ENCODE results near the gene BET1L. TPM values are rescaled to one million over a fixed set of nuclear protein-coding genes. Genes with fewer than 3 reads are reported as not detected.
"Not testable (repeated sequence)": the region's sequence is repeated elsewhere in the genome, so short reads cannot be mapped to it uniquely, and the experiment has no call there.

The BET1L gene
- total and polyA plus RNA-seq, 10 of the 15 experiments (the other 5 are each of a cell fraction or from before 2014, with no cell fraction given) = 6.7 to 55.4 (median 39.7) TPM

- SMC1A ChIA-PET (ENCODE audit: uncharacterized antibody, unreplicated experiment) = interaction anchor here (3.8 kb wide), 1 partner anchor 10 kb away, joined by 38 read pairs; no protein-coding TSS in a partner anchor
- no TSS peak for BruUV-seq (replicated peaks)
- H3K9ac ChIP-seq (ENCODE audit: control insufficient read depth, insufficient read depth, low read length) = no peak overlapping the region
Observed at GRCh38 chr11:240315-240714, 33.1 kb upstream of the BET1L start.

GRCh38 chr11:238346-238745 is 31.1 kb upstream of the BET1L start:
- H3K27ac ChIP-seq (ENCODE audit: control insufficient read depth, insufficient read depth); ATAC-seq; H3K9me3 ChIP-seq (replicated peaks; ENCODE audit: control insufficient read depth, insufficient read depth, low read length); in situ Hi-C loops (cut with MboI); H3K27me3 ChIP-seq (replicated peaks in 1 of 2; ENCODE audit: control insufficient read depth in 2 of 2, insufficient read depth in 2 of 2, low read length in 1 of 2); DNase-seq (ENCODE audit: low read depth, low spot score); H4K20me1 ChIP-seq (ENCODE audit: control insufficient read depth, insufficient read depth); BruUV-seq (replicated peaks); H3K4me1 ChIP-seq (ENCODE audit: control insufficient read depth, insufficient read depth, low read length); H2AFZ ChIP-seq (ENCODE audit: control insufficient read depth, low read depth, low read length); intact Hi-C loops (cut with micrococcal nuclease; ENCODE audit: unreplicated experiment); FAIRE-seq; H3K9ac ChIP-seq (ENCODE audit: control insufficient read depth, insufficient read depth, low read length): not testable (repeated sequence)
- Histone ChIP-seq H3K79me2 (ENCODE audit: control insufficient read depth, insufficient read depth, low read length) (peaks cover 40% of the 10 kb centered on the region), H3K36me3 (ENCODE audit: control insufficient read depth in 2 of 2, insufficient read depth in 2 of 2, low read length in 1 of 2) (peaks cover 3 to 19% of the 10 kb centered on the region in 2 experiments; a peak in 2 of 4 replicates), H3K4me3 (peak overlapping the region; percentile 75; the same call in 1 of the 2 replicates), H3K4me2 (ENCODE audit: control insufficient read depth, insufficient read depth) (peak overlapping the region; percentile 80; the same call in 1 of the 2 replicates)
- 82% methylated on average over 7 of the region's 7 CpGs for WGBS (ENCODE audit: insufficient coverage, insufficient replicate concordance, low lambda C conversion rate, missing lambda C conversion rate)
- ChIA-PET RAD21 (ENCODE audit: unreplicated experiment) (interaction anchor here (0.9 to 2.2 kb wide), 2 partner anchors 31 to 117 kb away, joined by 4 to 15 read pairs; partner anchors contain the start of genes BET1L and RIC8A), POLR2A (interaction anchor here (0.7 to 2.1 kb wide), 4 partner anchors 11 to 88 kb away, joined by 3 to 27 read pairs (median 5); partner anchors contain the start of genes BET1L and RIC8A), CTCF (interaction anchor here (1.1 to 2.8 kb wide), 7 partner anchors 9 to 211 kb away, joined by 3 to 26 read pairs (median 7); partner anchors contain the start of genes BET1L, PTDSS2 and RIC8A), SMC1A (ENCODE audit: uncharacterized antibody, unreplicated experiment) (interaction anchor here (0.8 to 3.8 kb wide), 10 partner anchors 8 to 125 kb away, joined by 3 to 38 read pairs (median 4); partner anchors contain the start of genes BET1L and RIC8A)

More at GRCh38 chr11:240315-240714, 33.1 kb upstream of the BET1L start:
- CTCF ChIA-PET = interaction anchor here (2.8 kb wide), 1 partner anchor 10 kb away, joined by 14 read pairs; no protein-coding TSS in a partner anchor
- ATAC-seq (no peak), DNase-seq (ENCODE audit: low read depth, low spot score) (no peak), FAIRE-seq (no peak)
- intact Hi-C loops (cut with micrococcal nuclease; ENCODE audit: unreplicated experiment) (no loop called here), in situ Hi-C loops (cut with MboI) (no loop called here)
- peaks cover 6 to 28% of the 10 kb centered on the region in 2 experiments for H3K36me3 ChIP-seq (ENCODE audit: control insufficient read depth in 2 of 2, insufficient read depth in 2 of 2, low read length in 1 of 2)
- no peaks in the 10 kb centered on the region for H3K9me3 ChIP-seq (replicated peaks; ENCODE audit: control insufficient read depth, insufficient read depth, low read length)
- H3K4me3 ChIP-seq = no peak overlapping the region
- no peaks in the 10 kb centered on the region for H4K20me1 ChIP-seq (ENCODE audit: control insufficient read depth, insufficient read depth)
- POLR2A ChIA-PET = interaction anchor here (1.9 kb wide), 1 partner anchor 33 kb away, joined by 6 read pairs; the partner anchor contains the start of genes BET1L and RIC8A
- H3K27ac ChIP-seq (ENCODE audit: control insufficient read depth, insufficient read depth) = no peak overlapping the region
- TF ChIP-seq TBL1XR1 (IDR thresholded peaks at IDR 0.05; ENCODE audit: low read depth, low read length) = no peak
- no peak for TF ChIP-seq ATF3 (IDR thresholded peaks at IDR 0.05; ENCODE audit: borderline replicate concordance, extremely low read depth, low read depth, low read length)
- TF ChIP-seq RAD21 (IDR thresholded peaks at IDR 0.05; ENCODE audit: insufficient read depth, low read depth, low read length) = no peak
- no peak for TF ChIP-seq EED (IDR thresholded peaks at IDR 0.05; ENCODE audit: low read depth)
- TF ChIP-seq NR2F1 (conservative IDR thresholded peaks at IDR 0.05) = no peak
- no peak for TF ChIP-seq POLR2AphosphoS5 (IDR thresholded peaks at IDR 0.05; ENCODE audit: low read length)
- TF ChIP-seq RB1 (IDR thresholded peaks at IDR 0.05; ENCODE audit: borderline replicate concordance) = no peak
- no peaks in the 10 kb centered on the region for H3K27me3 ChIP-seq (replicated peaks in 1 of 2; ENCODE audit: control insufficient read depth in 2 of 2, insufficient read depth in 2 of 2, low read length in 1 of 2)
- H3K4me1 ChIP-seq (ENCODE audit: control insufficient read depth, insufficient read depth, low read length) = no peaks in the 10 kb centered on the region
- H3K79me2 ChIP-seq (ENCODE audit: control insufficient read depth, insufficient read depth, low read length) = peaks cover 40% of the 10 kb centered on the region
- H3K4me2 ChIP-seq (ENCODE audit: control insufficient read depth, insufficient read depth) = no peak overlapping the region
- H2AFZ ChIP-seq (ENCODE audit: control insufficient read depth, low read depth, low read length) = no peak overlapping the region
- RAD21 ChIA-PET (ENCODE audit: unreplicated experiment) = no interaction called here
- WGBS (ENCODE audit: insufficient coverage, insufficient replicate concordance, low lambda C conversion rate, missing lambda C conversion rate) = 93% methylated on average over 1 of the region's 1 CpG

Measured in GM12878 (cell line).